T-helper 2 cell treated with Interferon-gamma antibody and Interleukin-4, amounts not matched to agents 100 ng/mL and 5 ng/mL, for 36 hours (primary cell): ENCODE data around the gene TLE5. TPM values are rescaled to one million over a fixed set of nuclear protein-coding genes. Genes with fewer than 3 reads are reported as not detected.

ENCODE experiments used
- intact Hi-C: fragments of 100-400 bp; cut with micrococcal nuclease; formaldehyde crosslinking; loops from one replicate; pipeline ENCODE4 v1.15.1; 2023
- total RNA-seq: library from RNA; stranded (reverse); gene quantifications from 2 replicates; pipeline ENCODE4 v1.2.3, GENCODE V29; 2022

The TLE5 gene, protein sequence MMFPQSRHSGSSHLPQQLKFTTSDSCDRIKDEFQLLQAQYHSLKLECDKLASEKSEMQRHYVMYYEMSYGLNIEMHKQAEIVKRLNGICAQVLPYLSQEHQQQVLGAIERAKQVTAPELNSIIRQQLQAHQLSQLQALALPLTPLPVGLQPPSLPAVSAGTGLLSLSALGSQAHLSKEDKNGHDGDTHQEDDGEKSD
- total RNA-seq, result 730 and 731 TPM in 2 replicates

DNA sequence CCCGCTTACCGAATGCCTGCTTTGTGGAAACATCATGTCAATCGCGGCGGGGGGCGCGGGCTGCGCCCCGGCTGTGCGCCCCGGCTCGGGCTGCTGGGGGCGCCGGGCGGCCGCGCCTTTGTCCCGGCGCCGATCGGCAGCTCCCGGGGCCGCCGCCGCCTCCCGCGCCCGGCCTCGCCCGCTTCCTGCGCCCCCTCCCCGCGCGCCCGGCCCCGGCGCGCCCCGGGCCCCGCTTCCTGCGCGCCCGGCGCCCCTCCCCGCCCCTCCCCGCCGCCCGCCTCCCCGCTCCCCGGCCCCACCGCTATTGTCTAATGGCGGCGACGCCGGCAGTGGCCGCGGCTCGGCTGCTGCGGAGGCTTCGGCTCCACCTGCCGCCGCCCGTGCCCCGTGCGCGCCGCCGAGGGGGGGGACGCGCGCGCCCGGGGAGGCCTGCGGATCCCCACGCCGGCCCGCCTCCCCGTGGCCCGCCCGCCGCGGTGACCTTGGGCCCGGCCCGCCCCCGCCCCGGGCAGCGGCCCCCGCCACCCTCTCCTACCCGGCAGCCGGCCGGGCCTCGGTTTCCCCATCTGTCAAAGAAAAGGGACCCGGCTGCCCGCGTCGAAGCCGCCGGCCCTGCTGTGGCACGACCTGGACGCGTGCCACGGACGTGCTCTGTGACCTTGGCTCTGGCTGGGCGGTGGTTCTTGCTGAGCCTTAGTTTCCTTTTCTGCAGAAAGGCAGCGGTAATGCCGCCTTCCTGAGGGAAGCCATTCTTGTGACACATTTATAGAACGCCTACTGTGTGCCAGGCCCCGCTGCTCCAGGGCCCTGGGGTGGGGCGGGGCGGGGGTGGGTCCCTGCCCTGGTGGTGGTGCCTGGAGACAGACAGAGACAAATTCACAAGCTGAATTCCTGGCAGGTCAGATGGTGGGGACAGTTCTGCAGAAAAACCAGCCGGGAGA lies at the start of gene TLE5:
TLE5 (minus strand) TSS at position 331 of the 941 bp plus-strand sequence; CDS start at position 36, 295 bp downstream.
- intact Hi-C loops, result loop anchor here (5.0 kb wide), 1 partner anchor 85 kb away; the partner anchor contains the start of gene TLE6

DNA sequence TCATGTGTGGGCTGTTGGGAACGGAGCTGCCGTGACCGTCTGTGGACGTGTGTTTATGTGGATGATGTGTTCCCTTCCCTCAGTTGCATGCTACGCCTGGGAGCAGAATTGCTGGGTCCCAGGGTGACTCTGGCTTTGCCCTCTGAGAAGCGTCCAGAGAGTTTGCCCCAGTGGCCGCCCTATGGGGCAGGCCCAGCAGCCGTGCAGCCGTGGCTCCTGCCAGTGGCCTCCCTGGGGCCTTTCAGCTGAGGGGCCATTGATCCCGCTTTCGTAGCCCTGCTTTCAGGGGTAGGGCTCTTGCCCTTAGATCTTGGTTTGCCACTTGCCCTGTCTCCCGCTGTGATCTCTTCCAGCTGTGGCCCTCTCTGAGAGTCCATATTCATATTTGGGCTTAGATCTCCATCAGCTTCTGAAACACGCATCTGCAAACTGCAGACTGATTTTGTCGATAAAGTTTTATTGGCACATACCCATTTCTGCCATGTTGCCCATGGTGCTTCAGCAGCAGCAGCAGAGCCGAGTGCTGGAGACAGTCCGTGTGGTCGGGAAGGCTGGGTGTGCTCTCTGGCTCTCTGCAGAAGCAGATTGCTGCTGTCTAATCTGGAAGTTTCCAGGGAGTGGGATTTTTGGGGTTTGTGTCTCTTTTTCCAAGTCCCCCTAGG lies 49.4 kb upstream of the TLE5 start:
- intact Hi-C loops, result no loop called here

DNA sequence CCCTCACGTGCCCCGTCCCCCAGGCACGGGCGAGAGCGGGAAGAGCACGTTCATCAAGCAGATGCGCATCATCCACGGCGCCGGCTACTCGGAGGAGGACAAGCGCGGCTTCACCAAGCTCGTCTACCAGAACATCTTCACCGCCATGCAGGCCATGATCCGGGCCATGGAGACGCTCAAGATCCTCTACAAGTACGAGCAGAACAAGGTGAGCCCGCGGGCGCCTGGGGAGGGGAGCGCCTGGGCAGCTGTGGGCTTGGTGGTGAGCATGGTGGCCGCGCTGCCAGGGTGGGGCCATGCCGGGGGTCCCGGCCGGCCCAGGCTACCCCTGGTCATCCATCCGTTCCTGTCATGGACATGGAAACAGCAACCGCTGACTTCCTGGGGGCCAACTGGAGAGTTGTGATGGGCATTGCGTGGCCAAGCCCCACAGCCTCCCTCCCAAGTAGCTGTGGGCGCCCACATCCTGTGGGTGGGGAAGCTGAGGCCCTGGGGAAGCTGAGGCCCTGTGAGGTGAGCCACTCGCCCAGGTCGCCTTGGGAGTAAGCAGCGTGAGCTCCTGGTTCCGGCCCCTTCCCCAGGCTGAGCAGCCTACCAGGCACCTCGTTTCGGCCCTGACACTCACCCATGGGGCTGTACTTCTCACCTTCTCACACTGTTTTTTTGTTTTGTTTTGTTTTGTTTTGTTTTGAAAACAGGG lies 48.0 kb upstream of the TLE5 start:
- intact Hi-C loops, result no loop called here

DNA sequence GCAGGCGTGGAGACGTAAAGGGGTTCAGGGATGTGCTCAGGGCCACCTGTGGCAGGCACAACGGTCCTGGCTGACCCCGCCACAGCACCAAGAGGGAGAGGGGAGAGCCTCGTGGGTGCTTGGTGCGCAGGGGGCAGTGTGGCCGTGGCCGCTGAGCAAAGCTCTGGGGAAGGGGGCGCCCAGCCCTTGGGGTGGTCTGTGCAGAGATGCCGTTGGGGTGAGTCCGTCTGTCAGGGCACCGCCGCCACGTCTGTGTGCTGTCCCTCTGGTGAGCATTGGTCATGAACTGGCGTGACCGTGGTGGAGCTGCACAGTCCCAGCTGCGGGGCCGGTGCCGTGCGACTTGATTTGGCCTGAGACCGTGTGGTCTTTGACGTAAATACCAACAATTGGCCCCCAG lies 47.2 kb upstream of the TLE5 start:
- intact Hi-C loops, result loop anchor here (2.0 kb wide), 2 partner anchors 33 to 53 kb away; no protein-coding TSS in a partner anchor

DNA sequence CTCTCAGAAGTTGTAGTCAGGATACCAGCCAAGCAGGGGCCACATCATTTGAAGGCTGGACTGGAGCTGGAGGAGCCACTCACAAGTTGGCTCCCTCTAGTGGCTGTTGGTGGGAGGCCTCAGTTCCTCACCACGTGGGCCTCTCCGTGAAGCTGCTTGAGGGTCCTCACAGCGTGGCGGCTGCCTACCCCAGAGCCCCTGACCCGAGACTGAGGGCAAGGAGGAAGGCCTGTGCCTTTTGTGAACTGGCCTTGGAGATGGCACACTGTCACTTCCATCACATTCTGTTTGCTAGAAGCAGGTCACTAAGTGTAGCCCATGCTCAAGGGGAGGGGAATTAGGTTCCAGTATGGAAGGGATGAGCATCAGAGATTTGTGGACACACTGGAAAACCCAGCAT lies 46.5 kb upstream of the TLE5 start:
- intact Hi-C loops, result loop anchor here (2.0 kb wide), 2 partner anchors 32 to 54 kb away; no protein-coding TSS in a partner anchor

DNA sequence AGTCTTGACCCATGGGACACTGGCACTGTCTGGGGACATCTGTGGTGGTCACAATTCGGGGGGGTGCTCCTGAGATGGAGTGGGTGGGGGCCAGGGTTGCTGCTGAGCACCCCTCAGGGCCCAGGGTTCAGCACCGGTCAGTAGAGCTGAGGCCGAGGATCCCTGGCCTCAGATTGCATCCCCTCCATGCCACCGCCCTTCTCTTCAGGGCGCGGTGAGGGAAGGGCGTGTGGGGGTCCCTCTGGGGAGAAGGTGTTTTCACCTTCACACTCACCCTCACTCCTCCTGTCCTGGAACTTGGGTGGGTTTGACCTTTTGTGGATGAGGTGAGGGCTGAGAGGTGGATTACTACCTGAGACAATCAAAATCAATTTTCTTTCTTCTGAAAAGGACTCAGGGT lies 45.4 kb upstream of the TLE5 start:
- intact Hi-C loops, result loop anchor here (2.0 kb wide), 2 partner anchors 31 to 55 kb away; no protein-coding TSS in a partner anchor

DNA sequence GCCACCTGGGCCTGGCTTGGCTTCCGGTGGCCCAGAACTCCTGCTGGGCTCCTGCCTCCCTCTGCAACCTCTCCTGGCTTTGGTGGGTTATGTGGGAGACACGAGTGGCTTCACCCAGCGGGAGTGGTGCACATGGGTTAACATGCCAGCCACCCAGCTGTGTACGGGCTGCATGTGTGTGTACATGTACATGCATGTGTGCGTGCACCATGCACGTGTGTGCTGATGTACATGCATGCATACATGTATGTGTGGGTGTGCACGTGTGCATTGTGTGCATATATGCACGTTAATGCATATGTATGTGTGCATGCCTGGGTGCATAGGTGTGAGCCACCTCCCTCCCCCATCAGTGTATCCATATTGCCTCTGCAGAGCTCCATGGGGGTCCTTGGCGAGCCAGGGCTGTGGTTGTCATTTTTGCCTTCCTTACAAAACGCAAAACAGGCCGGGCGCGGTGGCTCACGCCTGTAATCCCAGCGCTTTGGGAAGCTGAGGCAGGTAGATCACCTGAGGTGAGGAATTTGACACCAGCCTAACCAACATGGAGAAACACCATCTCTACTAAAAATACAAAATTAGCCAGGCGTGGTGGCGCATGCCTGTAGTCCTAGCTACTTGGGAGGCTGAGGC lies 44.3 kb upstream of the TLE5 start:
- intact Hi-C loops, result no loop called here

DNA sequence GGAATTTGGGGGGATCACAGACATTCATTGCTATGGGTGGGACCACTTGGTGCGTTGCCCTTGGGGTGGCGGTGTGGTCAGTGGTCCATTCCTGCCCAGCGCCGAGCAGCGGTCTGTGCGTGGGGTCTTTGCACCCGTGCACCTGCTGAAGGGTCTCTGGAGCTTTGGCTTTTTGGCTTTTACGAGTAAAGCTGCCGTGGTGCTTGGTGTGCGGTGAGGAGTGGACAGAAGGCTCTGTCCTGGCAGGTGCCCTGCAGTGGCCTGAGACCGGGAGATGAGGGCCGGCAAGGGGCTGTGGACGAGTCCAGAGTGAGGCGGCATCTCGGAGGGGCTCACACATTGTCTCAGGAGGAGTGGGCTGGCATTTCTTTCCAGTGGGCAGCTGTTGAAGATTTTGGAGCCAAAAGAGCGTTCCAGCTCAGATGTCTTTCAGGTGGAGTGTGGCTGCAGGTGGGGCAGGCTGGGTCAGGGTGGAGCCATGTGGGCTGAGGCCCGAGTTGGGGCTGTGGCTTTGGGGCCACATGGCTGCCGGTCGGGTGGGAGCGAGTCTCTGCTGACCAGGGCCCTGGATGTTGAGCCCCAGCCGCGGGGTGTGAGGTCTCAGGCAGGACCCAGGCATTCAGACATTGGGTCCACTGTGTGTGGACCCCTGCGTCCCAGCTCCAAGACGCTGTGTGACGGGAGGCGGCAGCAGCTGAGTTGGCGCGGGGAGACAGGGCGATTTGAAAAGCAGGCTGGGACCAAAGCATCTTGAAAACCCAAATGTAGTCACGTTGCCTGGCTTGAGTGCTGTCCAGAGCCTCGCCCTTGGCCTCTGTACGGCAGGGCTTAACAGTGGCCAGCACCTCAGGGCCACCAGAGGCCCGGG lies 43.6 kb upstream of the TLE5 start:
- intact Hi-C loops, result no loop called here

DNA sequence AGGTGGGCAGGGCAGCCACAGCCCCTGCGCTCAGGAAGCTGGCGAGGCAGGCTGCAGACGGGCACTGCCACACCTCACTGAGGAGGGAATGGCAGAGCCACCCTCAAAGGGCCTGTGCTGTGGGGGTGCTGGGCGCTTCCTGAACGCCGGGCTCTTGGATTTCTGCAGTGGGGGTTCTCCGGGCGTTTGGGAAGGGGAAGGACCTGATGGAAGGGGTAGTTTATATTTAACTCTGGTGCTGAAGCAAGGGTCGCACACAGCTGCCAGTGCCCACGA lies 42.4 kb upstream of the TLE5 start:
- intact Hi-C loops, result loop anchor here (1.0 kb wide), 1 partner anchor 142 kb away; no protein-coding TSS in a partner anchor

DNA sequence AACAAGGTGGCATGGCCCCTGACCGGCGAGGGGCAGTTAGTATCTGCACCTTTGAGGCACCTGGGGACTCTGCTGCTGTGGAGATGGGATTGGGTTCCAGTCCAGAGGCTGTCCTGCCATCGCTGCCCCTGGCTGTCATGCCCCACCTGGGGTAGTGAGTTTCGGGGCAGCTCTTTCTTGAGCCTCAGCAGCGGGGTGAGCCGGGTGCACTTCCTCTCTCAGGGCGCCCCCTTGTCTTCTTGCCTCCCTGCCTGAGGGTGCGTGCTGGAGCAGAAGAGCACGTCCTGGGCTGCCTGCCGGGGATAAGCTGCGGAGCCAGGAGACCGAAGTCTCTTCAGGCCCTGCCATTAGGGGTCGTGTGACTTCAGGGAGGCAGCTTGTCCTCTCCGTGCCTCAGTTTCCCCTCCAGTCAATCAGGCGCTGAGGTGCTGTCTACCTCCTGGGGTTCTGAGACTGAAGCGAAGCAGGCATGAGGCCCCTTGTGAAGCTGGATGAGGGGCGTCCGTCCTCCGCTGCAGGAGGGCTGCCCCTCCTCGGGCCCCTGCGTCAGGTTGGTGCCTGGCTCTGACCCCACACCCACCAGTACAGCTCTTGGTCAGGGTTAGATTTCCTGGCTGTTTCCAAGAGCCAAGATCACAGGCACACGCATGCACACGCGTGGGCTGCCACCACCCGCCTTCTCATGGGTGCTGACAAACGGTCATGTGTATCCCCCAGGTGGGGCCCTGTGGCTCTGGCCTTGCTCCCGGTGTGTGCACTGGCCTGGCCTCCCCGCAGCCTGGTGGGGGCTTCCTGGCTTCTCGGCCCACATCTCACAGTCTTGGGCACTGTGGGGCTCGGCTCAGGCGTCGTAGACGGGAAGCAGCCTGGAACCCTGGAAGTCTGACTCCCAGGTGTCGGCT lies 40.2 kb upstream of the TLE5 start:
- intact Hi-C loops, result no loop called here

DNA sequence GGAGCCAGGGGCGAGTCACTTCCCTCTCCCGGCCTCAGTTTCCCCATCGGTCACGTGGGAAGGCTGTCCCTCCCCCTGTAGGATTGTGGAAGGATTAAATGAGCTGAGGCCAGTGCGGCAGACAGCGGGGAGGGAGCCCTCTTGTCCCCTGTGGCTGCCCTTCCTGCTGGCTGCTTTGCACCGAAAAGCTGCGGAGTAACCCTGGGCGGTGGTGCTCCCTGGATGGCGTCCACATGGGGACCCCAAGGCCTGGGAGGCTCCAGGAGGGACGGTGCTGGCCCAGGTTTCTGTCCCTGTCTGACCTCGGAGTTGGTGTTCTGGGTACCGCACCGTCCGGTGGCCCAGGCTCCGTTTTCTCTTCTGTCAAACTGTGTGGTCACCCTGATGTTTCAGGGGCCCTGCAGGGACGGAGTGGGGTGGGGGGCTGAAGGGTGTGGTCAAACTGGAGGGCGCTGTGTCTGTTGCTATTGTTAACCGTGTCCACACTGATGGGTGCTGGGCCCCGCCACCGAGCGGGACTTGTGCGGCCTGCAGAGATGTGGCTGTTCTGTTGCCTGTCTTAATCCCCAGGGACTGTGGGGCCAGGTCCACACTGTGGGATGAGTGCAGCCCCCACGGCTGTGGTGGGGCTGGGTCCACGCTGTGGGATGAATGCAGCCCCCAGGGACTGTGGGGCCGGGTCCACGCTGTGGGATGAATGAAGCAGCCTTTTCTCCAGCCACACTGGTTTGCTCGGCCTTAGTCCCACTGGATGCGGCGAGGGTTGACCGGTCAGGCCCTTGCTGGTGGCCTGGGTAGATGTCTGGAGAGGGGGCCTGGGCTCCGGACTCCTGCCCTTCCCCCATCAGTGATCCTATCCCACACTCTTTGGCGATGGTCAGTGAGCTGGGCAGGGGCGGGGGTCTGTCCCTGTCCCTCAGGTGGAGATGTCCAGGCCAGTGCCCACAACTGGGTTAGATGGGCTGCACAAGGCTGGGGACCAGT lies 38.7 kb upstream of the TLE5 start:
- intact Hi-C loops, result no loop called here

DNA sequence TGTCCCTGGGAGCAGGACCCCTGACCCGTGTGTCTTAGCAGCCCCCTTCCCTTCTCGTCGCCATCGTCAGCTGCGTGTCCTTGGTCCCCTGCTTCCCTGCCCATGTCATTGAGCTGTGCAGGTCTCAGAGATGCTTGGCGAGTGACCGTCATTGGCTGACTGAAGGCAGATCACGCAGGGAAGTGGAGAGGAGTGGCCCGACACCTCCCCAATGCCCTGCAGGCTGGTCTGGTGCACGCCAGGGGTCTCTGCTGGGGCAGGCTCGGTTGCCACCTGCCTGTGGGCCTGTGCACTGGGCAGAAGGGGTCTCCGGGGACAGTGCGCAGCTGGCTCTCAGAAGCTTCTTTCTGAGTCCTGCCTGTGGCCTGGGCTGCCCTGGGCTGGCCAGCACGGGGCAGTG lies 38.0 kb upstream of the TLE5 start:
- intact Hi-C loops, result no loop called here

DNA sequence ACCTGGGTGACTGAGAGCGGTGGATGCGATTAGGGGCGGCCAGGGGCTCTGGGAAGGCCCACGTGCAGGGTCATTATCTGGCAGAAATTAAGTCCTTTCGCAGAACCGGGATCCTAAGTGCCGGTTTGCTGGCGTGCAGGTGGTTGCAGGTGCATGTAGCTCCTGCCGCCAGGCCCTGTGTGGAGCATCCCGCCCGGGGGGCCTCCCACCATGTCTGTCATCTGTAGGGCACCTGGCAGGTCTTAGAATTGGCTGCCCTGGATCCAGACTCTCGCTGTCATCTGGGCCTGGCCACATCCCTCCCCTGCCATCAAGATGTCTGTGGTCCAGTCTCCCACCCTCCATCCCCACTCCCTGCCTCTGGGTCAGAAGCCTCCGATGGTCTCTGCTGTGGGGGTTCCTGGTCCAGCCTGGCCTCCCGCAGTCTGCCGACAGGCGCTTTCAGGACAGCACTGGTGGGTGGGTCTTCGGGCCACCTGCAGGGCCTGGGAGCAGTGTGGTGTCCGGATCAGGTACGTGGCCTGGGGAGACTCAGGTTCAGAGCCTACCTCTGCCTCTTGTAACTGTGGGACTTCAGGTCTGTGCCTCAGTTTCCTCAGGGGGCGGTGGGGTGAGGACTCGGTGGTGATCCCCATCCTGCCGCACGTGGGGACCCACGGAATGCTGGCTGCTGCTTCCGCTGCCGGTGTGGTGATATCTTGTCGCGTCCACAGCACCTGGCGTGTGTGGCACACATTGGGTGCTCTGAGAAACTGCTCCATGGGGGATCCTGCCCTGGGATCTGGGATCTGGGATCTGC lies 37.3 kb upstream of the TLE5 start:
- intact Hi-C loops, result no loop called here

DNA sequence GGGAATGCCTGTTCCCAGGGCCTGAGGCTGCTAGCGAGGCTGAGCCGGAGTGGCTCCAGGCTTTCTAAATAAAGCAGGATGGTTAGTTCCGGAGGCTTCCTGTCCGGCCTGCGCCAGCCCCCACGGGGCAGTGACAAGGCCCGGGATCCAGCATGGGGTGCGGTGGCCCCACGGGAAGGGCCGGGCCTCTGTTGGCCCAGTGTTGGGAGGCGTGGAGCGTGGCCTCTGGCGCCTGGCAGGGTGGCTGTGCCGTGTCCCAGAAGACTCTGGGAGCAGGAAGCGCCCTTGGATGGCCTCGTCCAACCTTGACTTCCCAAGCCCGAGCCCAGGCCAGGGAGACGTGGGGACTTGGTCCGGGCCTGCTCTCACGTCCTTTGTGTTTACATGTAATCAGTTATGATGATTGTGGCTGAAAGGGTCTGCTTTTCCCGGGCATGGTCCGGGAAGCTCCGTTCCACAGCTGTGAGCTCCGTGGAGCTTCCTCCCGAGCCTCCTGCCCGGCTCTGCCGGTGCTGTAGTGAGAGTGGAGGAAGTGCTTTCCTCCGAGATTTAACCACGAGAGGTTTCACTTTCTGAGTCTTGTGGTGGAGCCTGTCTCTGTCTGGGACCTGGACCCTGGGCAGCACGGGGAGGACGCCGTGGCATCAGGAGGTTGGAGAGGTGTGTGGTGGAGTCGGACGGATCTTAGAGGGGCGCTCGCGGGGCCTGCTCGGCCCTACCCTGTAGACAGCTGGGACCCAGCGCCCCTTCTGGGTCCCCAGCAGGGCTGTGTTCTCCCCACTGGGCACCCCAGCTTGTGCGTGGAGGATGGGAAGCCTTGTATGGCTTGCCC lies 36.4 kb upstream of the TLE5 start:
- intact Hi-C loops, result no loop called here

DNA sequence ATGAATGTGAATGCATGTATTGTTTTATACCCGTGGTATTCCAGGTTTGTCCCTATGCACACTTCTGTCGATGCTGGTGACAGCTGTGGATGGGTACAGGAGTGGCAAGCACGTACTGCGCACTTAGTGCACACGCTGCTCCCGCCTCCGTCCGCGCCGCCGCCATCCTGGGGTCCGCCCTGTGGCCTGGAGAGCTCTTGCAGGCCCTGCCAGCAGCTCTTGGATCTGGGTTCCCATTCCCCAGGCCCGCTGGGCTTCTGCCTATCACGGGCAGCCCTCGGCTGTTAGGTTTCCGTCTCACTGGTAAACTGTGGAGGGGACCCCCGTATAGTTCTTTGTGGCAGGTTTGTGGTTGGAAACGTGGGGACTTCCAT lies 35.8 kb upstream of the TLE5 start:
- intact Hi-C loops, result no loop called here

DNA sequence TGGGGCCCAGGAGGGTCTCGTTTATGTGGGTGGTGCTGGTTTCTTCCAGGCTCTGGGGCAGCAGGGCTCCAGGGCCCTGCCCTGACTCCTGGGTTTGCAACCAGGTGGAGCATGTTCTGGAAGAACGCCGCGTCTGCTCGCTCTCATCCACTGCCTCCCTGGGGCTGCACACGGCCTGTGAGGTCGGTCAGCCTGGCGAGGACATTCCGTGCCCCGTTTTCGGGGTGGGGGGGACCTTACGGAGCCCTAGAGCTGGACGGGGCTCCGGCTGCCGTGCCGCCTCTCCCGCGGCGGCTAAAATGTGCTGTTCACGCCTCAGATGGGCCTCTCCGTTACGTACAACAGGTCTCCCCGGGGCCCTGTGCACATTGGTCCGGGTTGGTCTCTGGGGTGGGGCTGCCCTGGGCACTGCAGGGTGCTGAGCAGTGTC lies 35.2 kb upstream of the TLE5 start:
- intact Hi-C loops, result no loop called here
